Activated CD4-positive, alpha-beta T cell treated with anti-CD3 and anti-CD28 coated beads for 48 hours (primary cell): ENCODE data around the gene PLEKHH1.
"Not testable (repeated sequence)": the region's sequence is repeated elsewhere in the genome, so short reads cannot be mapped to it uniquely, and the experiment has no call there.

Experiments used
- DNase-seq: peaks from one replicate; pipeline ENCODE4 v3.0.0-alpha.2; 2020

Gene PLEKHH1

GRCh38 chr14:67536087-67536486 is 3.0 kb downstream of the PLEKHH1 start:
- DNase-seq: no peak

- DNase-seq: no peak
Observed at GRCh38 chr14:67537736-67538135, 4.6 kb downstream of the PLEKHH1 start.

GRCh38 chr14:67538501-67538900 is 5.4 kb downstream of the PLEKHH1 start:
- DNase-seq: no peak

GRCh38 chr14:67539116-67539515 is 6.0 kb downstream of the PLEKHH1 start:
- no peak for DNase-seq

- DNase-seq: peak; percentile 26
Observed at GRCh38 chr14:67541448-67542387, 8.6 kb downstream of the PLEKHH1 start.

- not testable (repeated sequence) for DNase-seq
Observed at GRCh38 chr14:67542620-67543019, 9.5 kb downstream of the PLEKHH1 start.

- DNase-seq: no peak
Observed at GRCh38 chr14:67544590-67544989, 11.5 kb downstream of the PLEKHH1 start.

GRCh38 chr14:67547224-67547780 is 14.2 kb downstream of the PLEKHH1 start:
- DNase-seq: no peak

- no peak for DNase-seq
Observed at GRCh38 chr14:67549734-67550133, 16.6 kb downstream of the PLEKHH1 start.

- DNase-seq: no peak
Observed at GRCh38 chr14:67551123-67551522, 18.0 kb downstream of the PLEKHH1 start.

- no peak for DNase-seq
Observed at GRCh38 chr14:67551940-67552339, 18.9 kb downstream of the PLEKHH1 start.

- DNase-seq: no peak
Observed at GRCh38 chr14:67553547-67553946, 20.5 kb downstream of the PLEKHH1 start.

- DNase-seq: no peak
Observed at GRCh38 chr14:67554341-67554740, 21.3 kb downstream of the PLEKHH1 start.

GRCh38 chr14:67555518-67556090 is 22.5 kb downstream of the PLEKHH1 start:
- no peak for DNase-seq

- DNase-seq: no peak
Observed at GRCh38 chr14:67556671-67557070, 23.6 kb downstream of the PLEKHH1 start.

GRCh38 chr14:67557118-67557517 is 24.0 kb downstream of the PLEKHH1 start:
- no peak for DNase-seq

GRCh38 chr14:67557656-67558055 is 24.6 kb downstream of the PLEKHH1 start:
- no peak for DNase-seq

GRCh38 chr14:67559639-67560038 is 26.5 kb downstream of the PLEKHH1 start:
- no peak for DNase-seq

- no peak for DNase-seq
Observed at GRCh38 chr14:67562025-67562775, 29.1 kb downstream of the PLEKHH1 start.

GRCh38 chr14:67562776-67563150 is 29.7 kb downstream of the PLEKHH1 start:
- DNase-seq: no peak

GRCh38 chr14:67564236-67564635 is 31.1 kb downstream of the PLEKHH1 start:
- DNase-seq: no peak

GRCh38 chr14:67566908-67567307 is 33.8 kb downstream of the PLEKHH1 start:
- DNase-seq: no peak

- DNase-seq: no peak
Observed at GRCh38 chr14:67567654-67568053, 34.6 kb downstream of the PLEKHH1 start.
